ENCODE data around the gene NUP210L. TPM values are rescaled to one million over a fixed set of nuclear protein-coding genes. Genes with fewer than 3 reads are reported as not detected.

NUP210L gene
- total and polyA plus RNA-seq, 9 of the 15 experiments (the other 6 are each of a cell fraction or from before 2014, with no cell fraction given): 0.01 to 0.04 TPM; not detected in 7

- TF ChIP-seq CEBPZ (IDR thresholded peaks at IDR 0.05; ENCODE audit: borderline replicate concordance, low read depth, low read length) (no peak), SFPQ (IDR thresholded peaks at IDR 0.05; ENCODE audit: low read depth, low read length) (no peak), ELK1 (CRISPR knock-in tag; IDR thresholded peaks at IDR 0.05) (no peak), ZBTB7A (IDR thresholded peaks at IDR 0.05; ENCODE audit: borderline replicate concordance, control insufficient read depth, low read depth, low read length) (peak; percentile 43; the same call in 1 of the 2 replicates), ETS1 (conservative IDR thresholded peaks at IDR 0.05; ENCODE audit: control insufficient read depth, low read depth, low read length) (0 out of 2 replicates have a peak, but pooled peaks have one; percentile 26), SMARCA5 (IDR thresholded peaks at IDR 0.05) (peak; percentile 12; the same call in 1 of the 2 replicates), GABPA (tag; conservative IDR thresholded peaks at IDR 0.05; ENCODE audit: low read depth) (0 out of 2 replicates have a peak, but pooled peaks have one; percentile 21), TAF1 (IDR thresholded peaks at IDR 0.05; ENCODE audit: control insufficient read depth, extremely low read depth, insufficient read depth, low read length, severe bottlenecking) (peak; percentile 34), ZFX (CRISPR knock-in tag; IDR thresholded peaks at IDR 0.05) (peak; percentile 47), PHF8 (IDR thresholded peaks at IDR 0.05; ENCODE audit: borderline replicate concordance, low read length) (peak; percentile 43; the same call in 1 of the 2 replicates), NEUROD1 (IDR thresholded peaks at IDR 0.05; ENCODE audit: borderline replicate concordance, low read depth, low read length, partially characterized antibody) (no peak), ARID1B (IDR thresholded peaks at IDR 0.05) (0 out of 2 replicates have a peak, but pooled peaks have one; percentile 11)
- TF ChIP-seq, protein P1, sequence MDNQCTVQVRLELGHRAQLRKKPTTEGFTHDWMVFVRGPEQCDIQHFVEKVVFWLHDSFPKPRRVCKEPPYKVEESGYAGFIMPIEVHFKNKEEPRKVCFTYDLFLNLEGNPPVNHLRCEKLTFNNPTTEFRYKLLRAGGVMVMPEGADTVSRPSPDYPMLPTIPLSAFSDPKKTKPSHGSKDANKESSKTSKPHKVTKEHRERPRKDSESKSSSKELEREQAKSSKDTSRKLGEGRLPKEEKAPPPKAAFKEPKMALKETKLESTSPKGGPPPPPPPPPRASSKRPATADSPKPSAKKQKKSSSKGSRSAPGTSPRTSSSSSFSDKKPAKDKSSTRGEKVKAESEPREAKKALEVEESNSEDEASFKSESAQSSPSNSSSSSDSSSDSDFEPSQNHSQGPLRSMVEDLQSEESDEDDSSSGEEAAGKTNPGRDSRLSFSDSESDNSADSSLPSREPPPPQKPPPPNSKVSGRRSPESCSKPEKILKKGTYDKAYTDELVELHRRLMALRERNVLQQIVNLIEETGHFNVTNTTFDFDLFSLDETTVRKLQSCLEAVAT (IDR thresholded peaks at IDR 0.05): 0 out of 4 replicates have a peak, but pooled peaks of 1 of the 2 experiments have one; percentile 40
Measured at GRCh38 chr1:153985941-153986761, 168.7 kb downstream of the NUP210L start, which contains the start of gene RAB13 (continued).

Data from K562 (cell line).